SK-N-SH (cell line): ENCODE results near the gene WIF1. TPM values are rescaled to one million over a fixed set of nuclear protein-coding genes. Genes with fewer than 3 reads are reported as not detected.

Experiments used
- CTCF ChIA-PET: fragments of 300-600, 350-600 bp; formaldehyde crosslinking; extraction: SDS; loops from one replicate; lab custom pipeline; 2021; lab: Yijun Ruan, JAX
- POLR2A ChIA-PET: fragments of 350-600 bp; sonication (Branson Sonifier 250); formaldehyde crosslinking; extraction: SDS; loops from one replicate; lab custom pipeline; 2020; ENCODE audit warnings: antibody characterized with exemption, inconsistent platforms; lab: Yijun Ruan, JAX
- DNase-seq: peaks from one replicate; pipeline ENCODE4 v3.0.0; 2012
- H2AFZ ChIP-seq: fragments of 200-600 bp; sonication (generic); 2 replicates; pipeline ENCODE4 v1.8.1; 2016; ENCODE audit warnings: antibody characterized with exemption, mild to moderate bottlenecking, low read depth
- H3F3A ChIP-seq: fragments of 200-600 bp; sonication (generic); replicated peaks from 2 replicates; pipeline ENCODE3; 2016; ENCODE audit warnings: antibody characterized with exemption, mild to moderate bottlenecking; ENCODE audit not compliant: insufficient read depth
- H3K27ac ChIP-seq, 2 experiments: fragments of 200-500 bp in 1 of 2; fragments of 200-600 bp in 1 of 2; sonication (Bioruptor generic) in 1 of 2; sonication (generic), shearing (Covaris generic) in 1 of 2; 2 replicates each; pipeline versions ENCODE4 v1.5.1 to v1.6.1; 2014 to 2016; ENCODE audit warnings: low read depth in 2 of 2, inconsistent platforms in 1 of 2, low read length in 1 of 2, mild to moderate bottlenecking in 1 of 2, mixed read lengths in 1 of 2
- H3K27me3 ChIP-seq: fragments of 200-600 bp; sonication (generic), shearing (Covaris generic); 2 replicates; pipeline ENCODE4 v1.6.1; 2016; ENCODE audit warnings: mixed run types; ENCODE audit not compliant: insufficient read depth
- H3K36me3 ChIP-seq, 2 experiments: fragments of 200-500 bp in 1 of 2; fragments of 200-600 bp in 1 of 2; sonication (Bioruptor generic) in 1 of 2; sonication (generic) in 1 of 2; replicated peaks in 1 of 2; 2 replicates each; pipeline versions ENCODE3 to v1.5.1; 2014 to 2016; ENCODE audit warnings: low read length in 1 of 2, mild to moderate bottlenecking in 1 of 2; ENCODE audit not compliant: insufficient read depth in 2 of 2, control insufficient read depth in 1 of 2
- H3K4me1 ChIP-seq, 2 experiments: fragments of 200-500 bp in 1 of 2; fragments of 200-600 bp in 1 of 2; sonication (Bioruptor generic) in 1 of 2; sonication (generic), shearing (Covaris generic) in 1 of 2; 2 replicates each; pipeline versions ENCODE4 v1.5.1 to v1.6.1; 2014 to 2016; ENCODE audit warnings: low read depth in 1 of 2, low read length in 1 of 2, mixed run types in 1 of 2; ENCODE audit not compliant: insufficient read depth in 2 of 2, control insufficient read depth in 1 of 2
- H3K4me2 ChIP-seq: fragments of 200-600 bp; sonication (generic), shearing (Covaris generic); 2 replicates; pipeline ENCODE4 v1.6.1; 2017; ENCODE audit warnings: mixed run types
- H3K4me3 ChIP-seq, 2 experiments: fragments of 200-500 bp in 1 of 2; fragments of 200-600 bp in 1 of 2; sonication (Bioruptor generic) in 1 of 2; sonication (generic), shearing (Covaris generic) in 1 of 2; 2 replicates each; pipeline versions ENCODE4 v1.5.1 to v1.8.1; 2014 to 2016; ENCODE audit warnings: low read depth in 2 of 2, inconsistent platforms in 1 of 2, low read length in 1 of 2, mild to moderate bottlenecking in 1 of 2, mixed read lengths in 1 of 2, moderate library complexity in 1 of 2
- H3K79me2 ChIP-seq: fragments of 200-600 bp; sonication (generic); 2 replicates; pipeline ENCODE4 v1.8.1; 2017; ENCODE audit warnings: mild to moderate bottlenecking; ENCODE audit not compliant: insufficient read depth
- H3K9ac ChIP-seq: fragments of 200-600 bp; sonication (generic); 2 replicates; pipeline ENCODE4 v1.6.1; 2017; ENCODE audit warnings: mixed run types
- H3K9me2 ChIP-seq: fragments of 200-600 bp; sonication (generic); 2 replicates; pipeline ENCODE4 v1.6.1; 2017; ENCODE audit warnings: mixed run types
- H3K9me3 ChIP-seq: fragments of 200-600 bp; sonication (generic); 2 replicates; pipeline ENCODE4 v1.6.1; 2017; ENCODE audit warnings: mixed run types, mild to moderate bottlenecking, moderate library complexity
- H4K20me1 ChIP-seq: fragments of 200-600 bp; sonication (generic); 2 replicates; pipeline ENCODE4 v1.6.1; 2017; ENCODE audit warnings: mild to moderate bottlenecking, mixed run types; ENCODE audit not compliant: insufficient read depth
- CHD2 ChIP-seq: fragments of 150-350 bp; IDR thresholded peaks from 2 replicates; pipeline ENCODE4 v1.6.1; 2018; ENCODE audit warnings: low read length; ENCODE audit not compliant: partially characterized antibody
- FOXJ3 ChIP-seq: sonication (generic); formaldehyde crosslinking; IDR thresholded peaks from 2 replicates; pipeline ENCODE4 v1.5.1; 2020; ENCODE audit warnings: mild to moderate bottlenecking, missing genetic modification reagents
- GABPA ChIP-seq: IDR thresholded peaks from 2 replicates; pipeline ENCODE4 v1.4.0; 2012; ENCODE audit warnings: low read depth, mild to moderate bottlenecking
- GATA2 ChIP-seq: sonication (generic); formaldehyde crosslinking; IDR thresholded peaks from 2 replicates; pipeline ENCODE4 v1.5.0; 2020; ENCODE audit warnings: mild to moderate bottlenecking, missing genetic modification reagents
- IRF3 ChIP-seq: fragments of 150-350 bp; IDR thresholded peaks from 2 replicates; pipeline ENCODE4 v1.6.1; 2016; ENCODE audit warnings: mild to moderate bottlenecking, low read depth, low read length
- JUND ChIP-seq: IDR thresholded peaks from 2 replicates; pipeline ENCODE4 v1.4.0; 2012
- MAX ChIP-seq: IDR thresholded peaks from 2 replicates; pipeline ENCODE4 v1.4.0; 2012; ENCODE audit warnings: low read depth
- NFIC ChIP-seq: IDR thresholded peaks from 2 replicates; pipeline ENCODE4 v1.4.0; 2012; ENCODE audit warnings: borderline replicate concordance
- PBX3 ChIP-seq: IDR thresholded peaks from 2 replicates; pipeline ENCODE4; 2012
- POLR2AphosphoS5 ChIP-seq: IDR thresholded peaks from 2 replicates; pipeline ENCODE4 v1.6.1; 2012; ENCODE audit warnings: low read depth, low read length
- RAD21 ChIP-seq: IDR thresholded peaks from 2 replicates; pipeline ENCODE4 v1.6.1; 2012; ENCODE audit warnings: mild to moderate bottlenecking, low read length
- RCOR1 ChIP-seq: fragments of 150-350 bp; IDR thresholded peaks from 2 replicates; pipeline ENCODE4 v1.6.1; 2017; ENCODE audit warnings: antibody characterized with exemption, low read length
- RFX5 ChIP-seq: IDR thresholded peaks from 2 replicates; pipeline ENCODE4 v1.6.1; 2012; ENCODE audit warnings: mild to moderate bottlenecking, improper control_type of control experiment, low read length
- TCF12 ChIP-seq: IDR thresholded peaks from 2 replicates; pipeline ENCODE4 v1.4.0; 2012
- TEAD4 ChIP-seq: IDR thresholded peaks from 2 replicates; pipeline ENCODE4 v1.4.0; 2012; ENCODE audit warnings: mild to moderate bottlenecking, borderline replicate concordance; ENCODE audit not compliant: insufficient read depth
- USF1 ChIP-seq: IDR thresholded peaks from 2 replicates; pipeline ENCODE4 v1.4.0; 2012; ENCODE audit warnings: low read depth, borderline replicate concordance
- YY1 ChIP-seq: IDR thresholded peaks from 2 replicates; pipeline ENCODE4 v1.4.0; 2012; ENCODE audit warnings: low read depth, mild to moderate bottlenecking
- ZBTB33 ChIP-seq: IDR thresholded peaks from 2 replicates; pipeline ENCODE4 v1.4.0; 2012; ENCODE audit warnings: low read depth, borderline replicate concordance
- whole genome bisulfite sequencing: methylation state at CpG from one replicate; pipeline ENCODE4 v1.1.6; 2017; ENCODE audit warnings: low lambda C conversion rate; 5-methylcytosine and 5-hydroxymethylcytosine counted together
- polyA plus RNA-seq, 3 experiments: library from polyadenylated mRNA; depleted of rRNA; stranded (reverse); fragments of >200 nt; gene quantifications; 2 replicates each; pipeline ENCODE4 v1.2.3, GENCODE V29; 2012

The WIF1 gene
- polyA plus RNA-seq, 1 of the 3 experiments (the other 2 are of a cell fraction) = not detected

- Histone ChIP-seq H3K4me2 (no peak overlapping the region), H2AFZ (peak overlapping the region; percentile 52; the same call in 1 of the 2 replicates), H3K27me3 (peaks cover 22% of the 10 kb centered on the region), H3K9ac (no peak overlapping the region), H3K36me3 (no peaks in the 10 kb centered on the region), H3K79me2 (no peaks in the 10 kb centered on the region), H4K20me1 (no peaks in the 10 kb centered on the region), H3K9me2 (no peaks in the 10 kb centered on the region), H3K27ac (no peak overlapping the region), H3F3A (no peaks in the 10 kb centered on the region), H3K4me1 (no peaks in the 10 kb centered on the region), H3K9me3 (no peaks in the 10 kb centered on the region; the same call in 1 of the 2 replicates), H3K4me3 (no peak overlapping the region)
- TF ChIP-seq RCOR1 = no peak
- TF ChIP-seq TCF12 = no peak
- TF ChIP-seq PBX3 = no peak
- no peak for TF ChIP-seq RFX5
- TF ChIP-seq USF1 = no peak
- TF ChIP-seq GATA2 (CRISPR knock-in tag) = no peak
- DNase-seq = no peak
- ChIA-PET POLR2A (no interaction called here), CTCF (no interaction called here)
- 27% methylated on average over 2 of the region's 2 CpGs for WGBS
Measured at GRCh38 chr12:65156366-65156841, 35.3 kb upstream of the WIF1 start.

- Histone ChIP-seq H3K4me1 (no peaks in the 10 kb centered on the region), H3K36me3 (no peaks in the 10 kb centered on the region), H3K4me3 (no peak overlapping the region), H3K27ac (no peak overlapping the region), H3K9me3 (no peaks in the 10 kb centered on the region; the same call in 1 of the 2 replicates), H3K9me2 (no peaks in the 10 kb centered on the region), H3K4me2 (no peak overlapping the region), H4K20me1 (no peaks in the 10 kb centered on the region), H2AFZ (no peak overlapping the region; the same call in 1 of the 2 replicates), H3F3A (no peaks in the 10 kb centered on the region), H3K27me3 (peaks cover 18% of the 10 kb centered on the region), H3K9ac (no peak overlapping the region), H3K79me2 (no peaks in the 10 kb centered on the region)
- TF ChIP-seq POLR2AphosphoS5 (no peak), CHD2 (no peak), GATA2 (CRISPR knock-in tag) (no peak), MAX (no peak), RFX5 (no peak), FOXJ3 (CRISPR knock-in tag) (no peak), YY1 (no peak), RAD21 (no peak), IRF3 (no peak), NFIC (no peak), JUND (no peak), ZBTB33 (no peak), TEAD4 (no peak), GABPA (no peak)
- CTCF ChIA-PET = no interaction called here
- POLR2A ChIA-PET = no interaction called here
- WGBS = 14% methylated on average over 3 of the region's 3 CpGs
- DNase-seq = no peak
Measured at GRCh38 chr12:65155784-65156183, 34.7 kb upstream of the WIF1 start.
